ENCODE results near the gene CLCN6. TPM values are rescaled to one million over a fixed set of nuclear protein-coding genes. Genes with fewer than 3 reads are reported as not detected.

CLCN6 gene
- total RNA-seq, 6 experiments from 2014 or later: 4.2 to 12.7 (median 9.2) TPM

GRCh38 chr1:11847667-11848372 is 41.8 kb downstream of the CLCN6 start, which contains the start of gene NPPA:
Gene NPPA, minus strand, starts transcription at chr1:11847783. Its CDS starts 99 bp downstream, at chr1:11847684.
- Histone ChIP-seq H3K36me3 (peaks cover 0 to 6% (median 0%) of the 10 kb centered on the region in 4 donors), H3K9me3 (no peaks in the 10 kb centered on the region), H3K27me3 (no peaks in the 10 kb centered on the region), H3K4me3 (no peak within 1 kb of the TSS), H3K4me1 (peaks cover 0 to 11% (median 5%) of the 10 kb centered on the region in 4 donors), H3K27ac (no peak within 1 kb of the TSS)
- TF ChIP-seq, protein P1, sequence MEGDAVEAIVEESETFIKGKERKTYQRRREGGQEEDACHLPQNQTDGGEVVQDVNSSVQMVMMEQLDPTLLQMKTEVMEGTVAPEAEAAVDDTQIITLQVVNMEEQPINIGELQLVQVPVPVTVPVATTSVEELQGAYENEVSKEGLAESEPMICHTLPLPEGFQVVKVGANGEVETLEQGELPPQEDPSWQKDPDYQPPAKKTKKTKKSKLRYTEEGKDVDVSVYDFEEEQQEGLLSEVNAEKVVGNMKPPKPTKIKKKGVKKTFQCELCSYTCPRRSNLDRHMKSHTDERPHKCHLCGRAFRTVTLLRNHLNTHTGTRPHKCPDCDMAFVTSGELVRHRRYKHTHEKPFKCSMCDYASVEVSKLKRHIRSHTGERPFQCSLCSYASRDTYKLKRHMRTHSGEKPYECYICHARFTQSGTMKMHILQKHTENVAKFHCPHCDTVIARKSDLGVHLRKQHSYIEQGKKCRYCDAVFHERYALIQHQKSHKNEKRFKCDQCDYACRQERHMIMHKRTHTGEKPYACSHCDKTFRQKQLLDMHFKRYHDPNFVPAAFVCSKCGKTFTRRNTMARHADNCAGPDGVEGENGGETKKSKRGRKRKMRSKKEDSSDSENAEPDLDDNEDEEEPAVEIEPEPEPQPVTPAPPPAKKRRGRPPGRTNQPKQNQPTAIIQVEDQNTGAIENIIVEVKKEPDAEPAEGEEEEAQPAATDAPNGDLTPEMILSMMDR (IDR thresholded peaks at IDR 0.05): no peak
- no peak for TF ChIP-seq POLR2A (IDR thresholded peaks at IDR 0.05)
- ATAC-seq: no peak
- no peak for DNase-seq
- WGBS (ENCODE audit: insufficient coverage, low coverage, low lambda C conversion rate, missing lambda C conversion rate): 79% methylated on average over 12 of the region's 18 CpGs
- intact Hi-C loops (cut with DNase I): no loop called here

DNA sequence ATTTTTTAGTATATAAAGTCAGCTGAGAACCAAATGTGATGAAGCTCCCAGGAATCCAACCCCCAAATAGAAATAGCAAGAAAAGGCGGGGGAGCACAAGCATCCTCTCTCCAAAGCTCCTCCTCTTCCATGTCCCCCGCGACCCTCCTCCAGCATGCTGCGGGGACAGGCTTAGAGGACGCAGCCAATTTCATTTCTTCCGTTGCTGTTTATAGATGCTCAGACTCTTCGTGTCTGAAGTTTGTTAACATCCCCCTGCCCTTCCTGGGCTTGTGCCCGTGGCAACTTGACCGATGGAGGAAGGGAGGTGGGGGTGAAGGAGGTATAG is 42.3 kb downstream of the CLCN6 start:
- Histone ChIP-seq H3K9me3 (no peaks in the 10 kb centered on the region), H3K27ac (no peak overlapping the region), H3K27me3 (no peaks in the 10 kb centered on the region), H3K36me3 (peaks cover 0 to 6% (median 0%) of the 10 kb centered on the region in 4 donors), H3K4me1 (peaks cover 0 to 7% (median 2%) of the 10 kb centered on the region in 4 donors), H3K4me3 (no peak overlapping the region)
- intact Hi-C loops (cut with DNase I): no loop called here
- DNase-seq (no peak), ATAC-seq (no peak)
- TF ChIP-seq, protein P1 (IDR thresholded peaks at IDR 0.05): no peak
- no peak for TF ChIP-seq POLR2A (IDR thresholded peaks at IDR 0.05)
- 83% methylated on average over 9 of the region's 9 CpGs for WGBS (ENCODE audit: insufficient coverage, low coverage, low lambda C conversion rate, missing lambda C conversion rate)

- Histone ChIP-seq H3K36me3 (no peaks in the 10 kb centered on the region), H3K9me3 (no peaks in the 10 kb centered on the region), H3K27ac (no peak overlapping the region), H3K4me3 (no peak overlapping the region), H3K4me1 (no peaks in the 10 kb centered on the region), H3K27me3 (no peaks in the 10 kb centered on the region)
- no peak for TF ChIP-seq POLR2A (IDR thresholded peaks at IDR 0.05)
- TF ChIP-seq, protein P1 (IDR thresholded peaks at IDR 0.05): no peak
- ATAC-seq (no peak), DNase-seq (no peak)
- intact Hi-C loops (cut with DNase I): no loop called here
- WGBS (ENCODE audit: insufficient coverage, low coverage, low lambda C conversion rate, missing lambda C conversion rate): 48% methylated on average over 8 of the region's 11 CpGs
Measured at GRCh38 chr1:11850156-11850555, 44.2 kb downstream of the CLCN6 start.

- ATAC-seq (no peak), DNase-seq (no peak)
- Histone ChIP-seq H3K4me1 (no peaks in the 10 kb centered on the region), H3K36me3 (no peaks in the 10 kb centered on the region), H3K27ac (no peak overlapping the region), H3K9me3 (no peaks in the 10 kb centered on the region), H3K27me3 (no peaks in the 10 kb centered on the region), H3K4me3 (no peak overlapping the region)
- TF ChIP-seq POLR2A (IDR thresholded peaks at IDR 0.05): no peak
- TF ChIP-seq, protein P1 (IDR thresholded peaks at IDR 0.05): no peak
- WGBS (ENCODE audit: insufficient coverage, low coverage, low lambda C conversion rate, missing lambda C conversion rate): 53% methylated on average over 4 of the region's 7 CpGs
- intact Hi-C loops (cut with DNase I): no loop called here
Measured at GRCh38 chr1:11851180-11851579, 45.2 kb downstream of the CLCN6 start.

Measured in right lobe of liver (tissue), 6 donors.